Measurements from ENCODE around the gene CAMKMT.

DNA sequence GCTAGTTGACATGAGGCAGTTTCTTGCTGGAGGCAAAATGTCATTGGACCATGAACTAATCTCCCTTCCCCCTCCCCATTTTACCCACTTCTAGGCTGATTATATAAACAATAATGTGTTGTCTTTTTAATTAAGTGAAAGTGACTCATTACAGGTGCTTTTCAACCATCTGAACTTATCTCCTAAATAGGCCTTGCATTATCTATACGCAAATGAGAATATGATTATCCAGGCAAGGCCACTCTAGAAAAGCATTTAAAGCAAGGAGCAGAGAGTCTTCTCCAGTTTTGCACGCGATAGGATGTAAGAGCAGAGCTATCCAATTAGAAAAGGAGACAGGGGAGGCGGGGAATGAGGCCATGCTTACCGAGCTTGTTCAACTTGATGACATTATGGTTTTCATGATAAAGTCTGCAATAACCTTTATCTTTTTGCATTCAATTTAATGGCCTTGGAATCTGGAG lies 293.7 kb downstream of the CAMKMT start:
- TF ChIP-seq, protein P1, sequence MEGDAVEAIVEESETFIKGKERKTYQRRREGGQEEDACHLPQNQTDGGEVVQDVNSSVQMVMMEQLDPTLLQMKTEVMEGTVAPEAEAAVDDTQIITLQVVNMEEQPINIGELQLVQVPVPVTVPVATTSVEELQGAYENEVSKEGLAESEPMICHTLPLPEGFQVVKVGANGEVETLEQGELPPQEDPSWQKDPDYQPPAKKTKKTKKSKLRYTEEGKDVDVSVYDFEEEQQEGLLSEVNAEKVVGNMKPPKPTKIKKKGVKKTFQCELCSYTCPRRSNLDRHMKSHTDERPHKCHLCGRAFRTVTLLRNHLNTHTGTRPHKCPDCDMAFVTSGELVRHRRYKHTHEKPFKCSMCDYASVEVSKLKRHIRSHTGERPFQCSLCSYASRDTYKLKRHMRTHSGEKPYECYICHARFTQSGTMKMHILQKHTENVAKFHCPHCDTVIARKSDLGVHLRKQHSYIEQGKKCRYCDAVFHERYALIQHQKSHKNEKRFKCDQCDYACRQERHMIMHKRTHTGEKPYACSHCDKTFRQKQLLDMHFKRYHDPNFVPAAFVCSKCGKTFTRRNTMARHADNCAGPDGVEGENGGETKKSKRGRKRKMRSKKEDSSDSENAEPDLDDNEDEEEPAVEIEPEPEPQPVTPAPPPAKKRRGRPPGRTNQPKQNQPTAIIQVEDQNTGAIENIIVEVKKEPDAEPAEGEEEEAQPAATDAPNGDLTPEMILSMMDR (IDR thresholded peaks at IDR 0.05), result no peak
- no peak for TF ChIP-seq POLR2AphosphoS5 (IDR thresholded peaks at IDR 0.05)
- TF ChIP-seq POLR2A (IDR thresholded peaks at IDR 0.05), result no peak
- no peak for TF ChIP-seq EP300 (IDR thresholded peaks at IDR 0.05)
